DOHH2 (cell line): ENCODE data around the gene ABCB8.

Source experiments
- H3F3A ChIP-seq: fragments of 200-600 bp; sonication (generic), shearing (Covaris generic); 2 replicates; pipeline ENCODE4 v1.6.0; 2016; ENCODE audit warnings: antibody characterized with exemption, mild to moderate bottlenecking; ENCODE audit not compliant: control insufficient read depth, insufficient read depth
- H3K27ac ChIP-seq: fragments of 200-600 bp; sonication (generic); 2 replicates; pipeline ENCODE4 v1.5.1; 2014; ENCODE audit warnings: low read depth, mild to moderate bottlenecking, low read length, moderate library complexity
- H3K27me3 ChIP-seq: fragments of 200-600 bp; sonication (generic); 2 replicates; pipeline ENCODE4 v1.6.1; 2014; ENCODE audit warnings: mild to moderate bottlenecking, low read length, mixed read lengths; ENCODE audit not compliant: control insufficient read depth
- H3K36me3 ChIP-seq: fragments of 200-600 bp; sonication (generic); 2 replicates; pipeline ENCODE4 v1.6.1; 2014; ENCODE audit warnings: mild to moderate bottlenecking, low read length, moderate library complexity, mixed read lengths; ENCODE audit not compliant: control insufficient read depth
- H3K4me1 ChIP-seq: fragments of 200-600 bp; sonication (generic); 2 replicates; pipeline ENCODE4 v1.6.1; 2014; ENCODE audit warnings: mild to moderate bottlenecking, low read length, mixed read lengths; ENCODE audit not compliant: control insufficient read depth
- H3K4me2 ChIP-seq: fragments of 200-600 bp; sonication (generic); 2 replicates; pipeline ENCODE4 v1.6.0; 2014; ENCODE audit warnings: mild to moderate bottlenecking, low read length, moderate library complexity
- H3K4me3 ChIP-seq: fragments of 200-600 bp; sonication (generic); 2 replicates; pipeline ENCODE4 v1.5.1; 2014; ENCODE audit warnings: mild to moderate bottlenecking, low read length, mixed read lengths
- H3K79me2 ChIP-seq: fragments of 200-600 bp; sonication (generic); 2 replicates; pipeline ENCODE4 v1.6.1; 2014; ENCODE audit warnings: mild to moderate bottlenecking, low read length, mixed read lengths; ENCODE audit not compliant: control insufficient read depth
- H3K9me2 ChIP-seq: fragments of 200-600 bp; sonication (generic); replicated peaks from 2 replicates; pipeline ENCODE4 v1.6.1; 2014; ENCODE audit warnings: mild to moderate bottlenecking, low read length, mixed read lengths; ENCODE audit not compliant: control insufficient read depth
- H3K9me3 ChIP-seq: fragments of 200-600 bp; sonication (generic); 2 replicates; pipeline ENCODE4 v1.6.1; 2014; ENCODE audit warnings: antibody characterized with exemption, low read length, mixed read lengths; ENCODE audit not compliant: control insufficient read depth, insufficient read depth
- H4K20me1 ChIP-seq: fragments of 200-600 bp; sonication (generic); 2 replicates; pipeline ENCODE4 v1.6.0; 2014; ENCODE audit warnings: low read depth, mild to moderate bottlenecking, antibody characterized with exemption, low read length, moderate library complexity; ENCODE audit not compliant: control insufficient read depth, insufficient read depth
- EZH2phosphoT487 ChIP-seq: fragments of 200-600 bp; sonication (generic); IDR thresholded peaks from 2 replicates; pipeline ENCODE4 v1.6.1; 2017; ENCODE audit warnings: borderline replicate concordance, mild to moderate bottlenecking, antibody characterized with exemption, low read length, moderate library complexity, mixed read lengths
- TF ChIP-seq, protein P1 (sequence below): fragments of 200-600 bp; sonication (generic); IDR thresholded peaks from one replicate; pipeline ENCODE4 v1.5.1; 2014; ENCODE audit warnings: antibody characterized with exemption, mild to moderate bottlenecking, low read depth, low read length; ENCODE audit not compliant: poor library complexity, severe bottlenecking

Gene ABCB8

DNA sequence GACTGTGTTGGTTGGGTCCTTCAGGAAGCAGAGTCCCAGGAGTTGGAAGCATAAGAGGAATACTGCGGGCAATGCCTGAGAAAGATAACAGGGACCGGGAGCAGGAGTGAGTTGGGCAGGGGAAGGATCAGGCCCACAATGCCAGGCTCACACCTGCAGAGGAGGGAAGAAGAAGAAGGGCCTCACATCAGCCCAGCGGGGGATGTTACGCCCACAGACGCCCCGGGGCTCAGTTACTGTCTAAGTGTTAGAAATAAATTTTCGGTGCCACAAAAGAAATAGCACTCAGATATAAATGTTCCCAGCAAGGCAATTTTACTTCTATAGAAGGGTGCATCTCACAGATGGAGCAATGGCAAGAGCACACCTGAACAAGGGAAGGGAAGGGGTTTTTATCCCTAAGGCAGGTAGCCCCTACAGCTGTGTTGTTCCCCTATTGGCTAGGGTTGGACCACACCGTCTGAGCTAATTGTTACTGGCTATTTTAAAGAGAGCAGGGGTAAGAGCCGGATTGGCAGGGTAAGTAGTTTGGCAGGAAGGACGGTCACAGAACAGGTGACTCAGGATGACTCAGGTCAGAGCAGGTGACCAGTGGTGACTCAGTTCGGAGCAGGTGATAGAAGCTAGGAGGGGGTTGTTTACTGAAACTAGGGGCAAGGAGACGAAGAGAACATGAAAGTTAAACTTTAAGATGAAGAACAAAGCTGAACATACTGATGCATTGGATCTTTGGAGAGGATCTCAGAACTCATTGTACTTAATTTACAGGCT is 37.6 kb upstream of the ABCB8 start, which contains the start of gene NOS3:
NOS3 (plus strand) TSS at position 602 of the 771 bp plus-strand sequence. CDS start 2,787 bp downstream, outside the sequence.
- no peak within 1 kb of the TSS for H3K4me2 ChIP-seq
- no peaks in the 10 kb centered on the region for H3K9me3 ChIP-seq
- H3F3A ChIP-seq: no peaks in the 10 kb centered on the region
- TF ChIP-seq, protein P1, sequence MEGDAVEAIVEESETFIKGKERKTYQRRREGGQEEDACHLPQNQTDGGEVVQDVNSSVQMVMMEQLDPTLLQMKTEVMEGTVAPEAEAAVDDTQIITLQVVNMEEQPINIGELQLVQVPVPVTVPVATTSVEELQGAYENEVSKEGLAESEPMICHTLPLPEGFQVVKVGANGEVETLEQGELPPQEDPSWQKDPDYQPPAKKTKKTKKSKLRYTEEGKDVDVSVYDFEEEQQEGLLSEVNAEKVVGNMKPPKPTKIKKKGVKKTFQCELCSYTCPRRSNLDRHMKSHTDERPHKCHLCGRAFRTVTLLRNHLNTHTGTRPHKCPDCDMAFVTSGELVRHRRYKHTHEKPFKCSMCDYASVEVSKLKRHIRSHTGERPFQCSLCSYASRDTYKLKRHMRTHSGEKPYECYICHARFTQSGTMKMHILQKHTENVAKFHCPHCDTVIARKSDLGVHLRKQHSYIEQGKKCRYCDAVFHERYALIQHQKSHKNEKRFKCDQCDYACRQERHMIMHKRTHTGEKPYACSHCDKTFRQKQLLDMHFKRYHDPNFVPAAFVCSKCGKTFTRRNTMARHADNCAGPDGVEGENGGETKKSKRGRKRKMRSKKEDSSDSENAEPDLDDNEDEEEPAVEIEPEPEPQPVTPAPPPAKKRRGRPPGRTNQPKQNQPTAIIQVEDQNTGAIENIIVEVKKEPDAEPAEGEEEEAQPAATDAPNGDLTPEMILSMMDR: no peak
- no peak for TF ChIP-seq EZH2phosphoT487
- no peak within 1 kb of the TSS for H3K27ac ChIP-seq
- no peaks in the 10 kb centered on the region for H3K36me3 ChIP-seq
- H3K9me2 ChIP-seq: no peaks in the 10 kb centered on the region
- H4K20me1 ChIP-seq: no peaks in the 10 kb centered on the region
- H3K4me3 ChIP-seq: no peak within 1 kb of the TSS
- H3K4me1 ChIP-seq: peaks cover 16% of the 10 kb centered on the region
- H3K79me2 ChIP-seq: no peaks in the 10 kb centered on the region
- H3K27me3 ChIP-seq: peaks cover 30% of the 10 kb centered on the region

DNA sequence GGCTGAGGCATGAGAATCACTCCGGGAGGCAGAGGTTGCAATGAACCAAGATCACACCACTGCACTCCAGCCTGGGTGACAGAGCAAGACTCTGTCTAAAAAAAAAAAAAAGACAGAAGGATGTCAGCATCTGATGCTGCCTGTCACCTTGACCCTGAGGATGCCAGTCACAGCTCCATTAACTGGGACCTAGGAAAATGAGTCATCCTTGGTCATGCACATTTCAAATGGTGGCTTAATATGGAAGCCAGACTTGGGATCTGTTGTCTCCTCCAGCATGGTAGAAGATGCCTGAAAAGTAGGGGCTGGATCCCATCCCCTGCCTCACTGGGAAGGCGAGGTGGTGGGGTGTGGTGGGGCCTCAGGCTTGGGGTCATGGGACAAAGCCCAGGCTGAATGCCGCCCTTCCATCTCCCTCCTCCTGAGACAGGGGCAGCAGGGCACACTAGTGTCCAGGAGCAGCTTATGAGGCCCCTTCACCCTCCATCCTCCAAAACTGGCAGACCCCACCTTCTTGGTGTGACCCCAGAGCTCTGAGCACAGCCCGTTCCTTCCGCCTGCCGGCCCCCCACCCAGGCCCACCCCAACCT is 36.1 kb upstream of the ABCB8 start:
- Histone ChIP-seq H4K20me1 (no peaks in the 10 kb centered on the region), H3K36me3 (no peaks in the 10 kb centered on the region), H3K9me2 (no peaks in the 10 kb centered on the region), H3K4me2 (no peak overlapping the region), H3F3A (no peaks in the 10 kb centered on the region), H3K79me2 (no peaks in the 10 kb centered on the region), H3K4me1 (peaks cover 20% of the 10 kb centered on the region), H3K27ac (no peak overlapping the region), H3K27me3 (peaks cover 28% of the 10 kb centered on the region), H3K4me3 (no peak overlapping the region), H3K9me3 (no peaks in the 10 kb centered on the region)
- TF ChIP-seq, protein P1: no peak
- TF ChIP-seq EZH2phosphoT487: no peak

DNA sequence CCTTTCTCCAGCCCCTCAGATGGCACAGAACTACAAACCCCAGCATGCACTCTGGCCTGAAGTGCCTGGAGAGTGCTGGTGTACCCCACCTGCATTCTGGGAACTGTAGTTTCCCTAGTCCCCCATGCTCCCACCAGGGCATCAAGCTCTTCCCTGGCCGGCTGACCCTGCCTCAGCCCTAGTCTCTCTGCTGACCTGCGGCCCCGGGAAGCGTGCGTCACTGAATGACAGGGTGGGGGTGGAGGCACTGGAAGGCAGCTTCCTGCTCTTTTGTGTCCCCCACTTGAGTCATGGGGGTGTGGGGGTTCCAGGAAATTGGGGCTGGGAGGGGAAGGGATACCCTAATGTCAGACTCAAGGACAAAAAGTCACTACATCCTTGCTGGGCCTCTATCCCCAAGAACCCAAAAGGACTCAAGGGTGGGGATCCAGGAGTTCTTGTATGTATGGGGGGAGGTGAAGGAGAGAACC is 35.4 kb upstream of the ABCB8 start:
- H3K4me3 ChIP-seq: no peak overlapping the region
- H3K9me3 ChIP-seq: no peaks in the 10 kb centered on the region
- no peaks in the 10 kb centered on the region for H3K36me3 ChIP-seq
- no peaks in the 10 kb centered on the region for H3F3A ChIP-seq
- H3K4me2 ChIP-seq: no peak overlapping the region
- H3K79me2 ChIP-seq: no peaks in the 10 kb centered on the region
- H3K9me2 ChIP-seq: no peaks in the 10 kb centered on the region
- H4K20me1 ChIP-seq: no peaks in the 10 kb centered on the region; the same call in 1 of the 2 replicates
- H3K27ac ChIP-seq: no peak overlapping the region
- TF ChIP-seq, protein P1: no peak
- TF ChIP-seq EZH2phosphoT487: no peak
- H3K4me1 ChIP-seq: peaks cover 20% of the 10 kb centered on the region
- peaks cover 28% of the 10 kb centered on the region for H3K27me3 ChIP-seq
